ENCODE data around the gene COG6. TPM values are rescaled to one million over a fixed set of nuclear protein-coding genes. Genes with fewer than 3 reads are reported as not detected.

COG6 gene
- total RNA-seq, 1 donor from 2014 or later, result 24.0 TPM

Small RNAs within 50 kb of the gene (small RNA-seq; reads per million reads assigned to genes)
- gene MIR4305 (not detected), gene RNY4P14 (0.16 reads per million)

Other genes starting within 250 kb of the COG6 start
- gene LHFPL6, start 52.5 kb upstream of the COG6 start, total RNA-seq, result 32.4 TPM